ENCODE data around the gene DMWD. TPM values are rescaled to one million over a fixed set of nuclear protein-coding genes. Genes with fewer than 3 reads are reported as not detected.

The DMWD gene
- total and polyA plus RNA-seq, 2 of the 13 experiments (the other 11 are each of a cell fraction or from before 2014, with no cell fraction given), result 10.3 to 14.9 TPM

DNA sequence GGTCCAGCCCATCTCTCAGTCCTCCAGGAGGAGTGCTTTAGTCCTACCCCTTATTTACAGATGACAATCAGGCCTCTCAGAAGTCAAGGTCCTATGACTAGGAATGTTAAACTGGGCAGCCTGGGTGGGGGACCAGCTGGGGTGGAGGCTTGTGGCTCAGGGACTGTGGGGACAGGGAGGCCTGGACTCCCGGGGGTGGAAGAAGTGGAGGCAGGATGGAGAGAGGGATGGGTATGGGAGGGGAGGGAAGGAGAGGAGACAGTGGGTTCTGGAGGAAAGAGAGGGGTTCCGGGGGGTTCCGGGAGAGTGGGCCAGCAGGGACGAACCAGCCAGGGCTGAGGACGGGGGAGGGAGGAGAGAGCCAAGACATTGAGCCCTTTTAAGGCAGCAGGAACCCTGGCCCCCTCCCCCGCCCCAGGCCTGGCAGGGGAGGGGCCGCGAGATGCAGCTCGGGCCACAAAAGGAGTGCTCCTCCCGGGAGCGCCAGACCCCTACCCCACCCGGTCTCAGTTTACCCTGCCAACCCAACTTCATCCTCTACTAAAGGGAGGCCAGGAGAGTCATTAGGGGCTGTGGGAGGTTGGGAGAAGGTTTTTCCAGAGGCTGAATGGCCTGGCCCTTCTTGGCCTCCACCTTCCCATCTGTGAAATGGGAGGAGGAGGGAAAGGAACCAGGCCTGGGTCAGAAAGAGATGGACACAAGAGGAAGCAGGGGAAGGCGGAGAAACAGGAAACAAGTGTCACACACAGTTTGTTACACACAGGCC, 12.0 kb downstream of the DMWD start (continued):
- no peak for TF ChIP-seq TBX3 (IDR thresholded peaks at IDR 0.05; ENCODE audit: borderline replicate concordance)
- no peak for TF ChIP-seq DPF2 (CRISPR knock-in tag; IDR thresholded peaks at IDR 0.05; ENCODE audit: borderline replicate concordance, low read depth)
- TF ChIP-seq, protein P1, sequence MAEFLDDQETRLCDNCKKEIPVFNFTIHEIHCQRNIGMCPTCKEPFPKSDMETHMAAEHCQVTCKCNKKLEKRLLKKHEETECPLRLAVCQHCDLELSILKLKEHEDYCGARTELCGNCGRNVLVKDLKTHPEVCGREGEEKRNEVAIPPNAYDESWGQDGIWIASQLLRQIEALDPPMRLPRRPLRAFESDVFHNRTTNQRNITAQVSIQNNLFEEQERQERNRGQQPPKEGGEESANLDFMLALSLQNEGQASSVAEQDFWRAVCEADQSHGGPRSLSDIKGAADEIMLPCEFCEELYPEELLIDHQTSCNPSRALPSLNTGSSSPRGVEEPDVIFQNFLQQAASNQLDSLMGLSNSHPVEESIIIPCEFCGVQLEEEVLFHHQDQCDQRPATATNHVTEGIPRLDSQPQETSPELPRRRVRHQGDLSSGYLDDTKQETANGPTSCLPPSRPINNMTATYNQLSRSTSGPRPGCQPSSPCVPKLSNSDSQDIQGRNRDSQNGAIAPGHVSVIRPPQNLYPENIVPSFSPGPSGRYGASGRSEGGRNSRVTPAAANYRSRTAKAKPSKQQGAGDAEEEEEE (CRISPR knock-in tag; IDR thresholded peaks at IDR 0.05; ENCODE audit: borderline replicate concordance), result no peak
- no peak for TF ChIP-seq ZNF382 (CRISPR knock-in tag; IDR thresholded peaks at IDR 0.05; ENCODE audit: borderline replicate concordance)
- TF ChIP-seq ZNF792 (CRISPR knock-in tag; IDR thresholded peaks at IDR 0.05), result no peak
- TF ChIP-seq ZNF547 (CRISPR knock-in tag; IDR thresholded peaks at IDR 0.05), result no peak
- TF ChIP-seq ZMYM4 (CRISPR knock-in tag; IDR thresholded peaks at IDR 0.05), result no peak
- no peak for TF ChIP-seq NR2F6 (IDR thresholded peaks at IDR 0.05)
- no peak for TF ChIP-seq NR2F6 (CRISPR knock-in tag; IDR thresholded peaks at IDR 0.05)
- TF ChIP-seq, protein P2, sequence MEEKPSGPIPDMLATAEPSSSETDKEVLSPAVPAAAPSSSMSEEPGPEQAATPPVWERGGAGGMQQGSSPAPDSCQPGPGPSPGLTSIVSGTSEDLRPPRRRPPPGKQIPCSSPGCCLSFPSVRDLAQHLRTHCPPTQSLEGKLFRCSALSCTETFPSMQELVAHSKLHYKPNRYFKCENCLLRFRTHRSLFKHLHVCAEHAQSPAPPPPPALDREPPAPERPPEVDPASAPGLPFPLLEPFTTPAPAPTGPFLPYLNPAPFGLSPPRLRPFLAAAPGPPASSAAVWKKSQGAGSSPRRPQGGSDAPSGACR (CRISPR knock-in tag; IDR thresholded peaks at IDR 0.05), result no peak
- TF ChIP-seq HNRNPL (IDR thresholded peaks at IDR 0.05; ENCODE audit: low read depth, low read length), result no peak
- no peak for TF ChIP-seq ZC3H13 (CRISPR knock-in tag; IDR thresholded peaks at IDR 0.05)
- TF ChIP-seq TEF (CRISPR knock-in tag; IDR thresholded peaks at IDR 0.05), result no peak
- TF ChIP-seq, protein P3, sequence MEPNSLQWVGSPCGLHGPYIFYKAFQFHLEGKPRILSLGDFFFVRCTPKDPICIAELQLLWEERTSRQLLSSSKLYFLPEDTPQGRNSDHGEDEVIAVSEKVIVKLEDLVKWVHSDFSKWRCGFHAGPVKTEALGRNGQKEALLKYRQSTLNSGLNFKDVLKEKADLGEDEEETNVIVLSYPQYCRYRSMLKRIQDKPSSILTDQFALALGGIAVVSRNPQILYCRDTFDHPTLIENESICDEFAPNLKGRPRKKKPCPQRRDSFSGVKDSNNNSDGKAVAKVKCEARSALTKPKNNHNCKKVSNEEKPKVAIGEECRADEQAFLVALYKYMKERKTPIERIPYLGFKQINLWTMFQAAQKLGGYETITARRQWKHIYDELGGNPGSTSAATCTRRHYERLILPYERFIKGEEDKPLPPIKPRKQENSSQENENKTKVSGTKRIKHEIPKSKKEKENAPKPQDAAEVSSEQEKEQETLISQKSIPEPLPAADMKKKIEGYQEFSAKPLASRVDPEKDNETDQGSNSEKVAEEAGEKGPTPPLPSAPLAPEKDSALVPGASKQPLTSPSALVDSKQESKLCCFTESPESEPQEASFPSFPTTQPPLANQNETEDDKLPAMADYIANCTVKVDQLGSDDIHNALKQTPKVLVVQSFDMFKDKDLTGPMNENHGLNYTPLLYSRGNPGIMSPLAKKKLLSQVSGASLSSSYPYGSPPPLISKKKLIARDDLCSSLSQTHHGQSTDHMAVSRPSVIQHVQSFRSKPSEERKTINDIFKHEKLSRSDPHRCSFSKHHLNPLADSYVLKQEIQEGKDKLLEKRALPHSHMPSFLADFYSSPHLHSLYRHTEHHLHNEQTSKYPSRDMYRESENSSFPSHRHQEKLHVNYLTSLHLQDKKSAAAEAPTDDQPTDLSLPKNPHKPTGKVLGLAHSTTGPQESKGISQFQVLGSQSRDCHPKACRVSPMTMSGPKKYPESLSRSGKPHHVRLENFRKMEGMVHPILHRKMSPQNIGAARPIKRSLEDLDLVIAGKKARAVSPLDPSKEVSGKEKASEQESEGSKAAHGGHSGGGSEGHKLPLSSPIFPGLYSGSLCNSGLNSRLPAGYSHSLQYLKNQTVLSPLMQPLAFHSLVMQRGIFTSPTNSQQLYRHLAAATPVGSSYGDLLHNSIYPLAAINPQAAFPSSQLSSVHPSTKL (CRISPR knock-in tag; IDR thresholded peaks at IDR 0.05), result 0 out of 2 replicates have a peak, but pooled peaks have one; percentile 18
- no peak for TF ChIP-seq ZNF878 (CRISPR knock-in tag; IDR thresholded peaks at IDR 0.05)
- no peak for TF ChIP-seq ZNF224 (CRISPR knock-in tag; IDR thresholded peaks at IDR 0.05)
- TF ChIP-seq YY1 (IDR thresholded peaks at IDR 0.05; ENCODE audit: insufficient read depth, insufficient replicate concordance, low read depth, low read length), result no peak
- no peak for TF ChIP-seq IRF2 (CRISPR knock-in tag; IDR thresholded peaks at IDR 0.05)
- no peak for TF ChIP-seq TGIF2 (CRISPR knock-in tag; IDR thresholded peaks at IDR 0.05)
- no peak for TF ChIP-seq MEIS2 (CRISPR knock-in tag; IDR thresholded peaks at IDR 0.05)
- TF ChIP-seq GTF3A (CRISPR knock-in tag; conservative IDR thresholded peaks at IDR 0.05), result no peak
- TF ChIP-seq TFAP4 (IDR thresholded peaks at IDR 0.05; ENCODE audit: borderline replicate concordance, low read depth), result peak; percentile 49; the same call in 1 of the 2 replicates
- TF ChIP-seq KLF16 (CRISPR knock-in tag; IDR thresholded peaks at IDR 0.05), result no peak
